Measurements from ENCODE around the gene RPS6KB2. TPM values are rescaled to one million over a fixed set of nuclear protein-coding genes. Genes with fewer than 3 reads are reported as not detected.

RPS6KB2 gene
- total RNA-seq, 2 experiments from 2014 or later = 53.4 to 57.2 TPM

DNA sequence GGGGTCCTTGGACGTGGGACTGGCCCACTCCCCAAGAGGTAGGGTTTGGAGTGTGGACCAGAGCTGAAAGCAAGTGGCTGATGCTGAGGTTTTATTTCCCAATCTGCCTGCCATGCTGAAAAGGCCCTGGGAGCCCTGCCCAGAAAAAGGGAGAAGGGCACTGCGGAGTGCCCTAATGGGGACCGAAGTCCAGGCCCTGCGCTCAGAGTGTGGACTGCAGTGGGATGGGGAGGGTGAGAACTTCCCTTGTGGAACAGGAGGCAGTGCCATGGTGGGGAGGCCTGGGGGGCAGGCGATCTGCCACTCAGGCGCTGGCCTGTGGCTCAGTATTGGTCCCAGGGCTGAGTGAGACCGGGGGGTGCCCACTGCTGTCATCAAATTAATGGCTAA, 19.9 kb downstream of the RPS6KB2 start:
- H3K9me3 Mint-ChIP-seq (ENCODE audit: low read depth) = no peaks in the 10 kb centered on the region
- ChIA-PET POLR2A (interaction anchor here (0.5 kb wide), 1 partner anchor 26 kb away, joined by 4 read pairs; no protein-coding TSS in a partner anchor), CTCF (interaction anchor here (1.2 to 1.4 kb wide), 2 partner anchors 9 to 10 kb away, joined by 4 read pairs; partner anchors contain the start of gene PTPRCAP)
- H3K36me3 Mint-ChIP-seq (ENCODE audit: low read depth) = no peaks in the 10 kb centered on the region
- no peak for DNase-seq
- no peaks in the 10 kb centered on the region for H3K27me3 Mint-ChIP-seq
- H3K27ac Mint-ChIP-seq = peak overlapping the region; percentile 19
- no peak overlapping the region for H3K4me3 Mint-ChIP-seq
- no peak for ATAC-seq
- peaks cover 54% of the 10 kb centered on the region for H3K4me1 Mint-ChIP-seq
- intact Hi-C loops (cut with DNase I, micrococcal nuclease) = no loop called here

GRCh38 chr11:67449116-67449844, 21.0 kb downstream of the RPS6KB2 start:
- intact Hi-C loops (cut with DNase I, micrococcal nuclease) = no loop called here
- DNase-seq (no peak), ATAC-seq (no peak)
- Mint-ChIP-seq H3K27me3 (no peaks in the 10 kb centered on the region), H3K4me1 (peaks cover 53% of the 10 kb centered on the region), H3K4me3 (no peak overlapping the region), H3K9me3 (ENCODE audit: low read depth) (no peaks in the 10 kb centered on the region), H3K27ac (no peak overlapping the region), H3K36me3 (ENCODE audit: low read depth) (no peaks in the 10 kb centered on the region)
- ChIA-PET POLR2A (interaction anchor here (1.4 kb wide), 1 partner anchor 12 kb away, joined by 5 read pairs; the partner anchor contains the start of gene PTPRCAP), CTCF (no interaction called here)

DNA sequence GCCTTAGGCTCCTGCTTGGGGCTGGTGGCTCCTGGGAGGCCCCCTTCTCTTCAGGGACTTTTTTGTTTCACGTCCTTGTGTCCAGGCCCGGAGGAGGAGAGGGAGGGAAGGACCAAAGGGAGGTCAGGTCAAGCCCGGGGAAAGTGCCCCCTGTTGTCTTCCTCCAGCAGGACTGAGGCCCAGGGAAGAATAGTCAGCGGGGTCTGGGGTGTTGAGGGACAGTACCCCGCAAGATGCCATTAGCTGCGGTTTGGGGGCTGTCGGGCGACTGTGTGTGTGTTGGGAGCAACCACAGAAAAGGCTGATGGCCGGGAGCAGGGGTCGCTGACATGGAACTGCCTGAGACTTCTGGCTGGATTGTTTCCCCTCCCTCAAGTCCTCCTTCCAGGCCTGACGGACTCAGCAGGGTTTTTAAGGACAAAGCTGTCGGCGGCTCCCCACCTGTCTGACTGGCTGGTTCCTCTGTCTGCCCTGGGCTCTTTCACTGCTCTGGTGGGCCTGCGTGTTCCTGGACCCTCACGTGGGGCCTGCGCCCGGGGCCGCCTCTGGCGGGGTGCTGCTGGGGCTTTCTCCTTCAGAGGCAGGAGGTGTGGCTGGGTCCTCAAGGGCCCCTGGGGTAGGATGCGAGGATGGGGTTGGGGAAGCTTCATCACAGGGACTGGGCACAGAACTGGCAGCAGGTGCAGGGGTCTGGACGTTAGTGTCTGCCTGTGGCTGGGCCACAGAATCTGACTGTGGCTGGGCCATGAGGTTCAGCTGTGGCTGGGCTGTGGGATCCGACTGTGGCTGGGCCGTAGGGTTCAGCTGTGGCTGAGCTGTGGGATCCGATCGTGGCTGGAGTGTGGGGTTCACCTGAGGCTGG, 22.7 kb downstream of the RPS6KB2 start:
- ChIA-PET POLR2A (interaction anchor here (1.1 to 1.4 kb wide), 2 partner anchors 14 to 44 kb away, joined by 3 to 5 read pairs; partner anchors contain the start of gene PTPRCAP), CTCF (interaction anchor here (0.6 to 1.2 kb wide), 3 partner anchors 100 to 1178 kb away, joined by 3 read pairs; no protein-coding TSS in a partner anchor)
- Mint-ChIP-seq H3K36me3 (ENCODE audit: low read depth) (no peaks in the 10 kb centered on the region), H3K4me1 (peaks cover 35% of the 10 kb centered on the region), H3K27ac (no peak overlapping the region), H3K4me3 (no peak overlapping the region), H3K27me3 (no peaks in the 10 kb centered on the region), H3K9me3 (ENCODE audit: low read depth) (no peaks in the 10 kb centered on the region)
- ATAC-seq = no peak
- intact Hi-C loops (cut with DNase I, micrococcal nuclease) = no loop called here
- no peak for DNase-seq

- POLR2A ChIA-PET = no interaction called here
- ATAC-seq = no peak
- intact Hi-C loops (cut with DNase I, micrococcal nuclease) = no loop called here
- Mint-ChIP-seq H3K4me3 (no peak overlapping the region), H3K27ac (no peak overlapping the region), H3K27me3 (no peaks in the 10 kb centered on the region), H3K4me1 (peaks cover 30% of the 10 kb centered on the region), H3K9me3 (ENCODE audit: low read depth) (no peaks in the 10 kb centered on the region), H3K36me3 (ENCODE audit: low read depth) (no peaks in the 10 kb centered on the region)
- DNase-seq = no peak
- CTCF ChIA-PET = interaction anchor here (1.2 kb wide), 1 partner anchor 100 kb away, joined by 3 read pairs; no protein-coding TSS in a partner anchor
Measured at GRCh38 chr11:67451658-67451976, 23.3 kb downstream of the RPS6KB2 start.

DNA sequence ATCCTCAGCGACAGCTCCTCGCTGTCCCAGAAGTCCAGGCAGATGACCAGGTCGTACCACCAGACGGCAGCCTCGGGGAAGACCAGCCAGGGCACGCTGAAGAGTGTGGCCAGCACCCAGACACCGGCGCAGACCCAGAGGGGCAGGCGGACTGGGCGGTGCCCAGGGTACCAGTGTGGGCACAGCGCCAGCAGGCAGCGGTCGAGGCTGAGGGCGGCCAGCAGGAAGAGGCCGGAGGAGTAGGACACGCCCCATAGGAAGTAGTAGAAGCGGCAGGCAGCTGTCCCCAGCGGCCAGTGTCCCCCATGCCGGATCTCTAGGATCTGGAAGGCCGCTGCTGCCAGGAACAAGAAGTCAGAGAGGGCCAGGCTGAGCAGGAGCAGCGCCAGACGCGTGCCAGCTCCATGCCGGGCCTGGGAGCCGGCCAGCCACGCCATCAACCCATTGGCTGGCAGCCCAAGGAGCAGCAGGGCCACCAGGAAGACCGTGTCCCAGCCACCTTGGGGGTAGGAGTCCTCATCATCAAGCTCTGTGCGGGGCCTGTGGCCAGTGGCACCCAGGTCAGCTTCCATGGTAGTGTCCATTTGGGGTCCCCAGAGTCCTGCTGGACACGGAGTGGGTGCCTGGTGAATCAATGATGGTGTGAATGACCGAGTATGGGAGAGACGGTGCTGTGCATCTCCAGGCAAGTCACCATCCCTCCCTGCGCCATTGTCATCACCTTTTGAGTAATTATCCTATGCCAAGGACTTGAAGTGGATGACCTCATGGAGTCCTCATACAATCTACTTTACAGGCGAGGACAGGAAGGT, 24.1 kb downstream of the RPS6KB2 start, which contains the start of gene GPR152:
GPR152 (minus strand) TSS at position 589 of the 812 bp plus-strand sequence; CDS start at position 584, 5 bp downstream.
- DNase-seq = no peak
- CTCF ChIA-PET = interaction anchor here (0.6 to 0.7 kb wide), 2 partner anchors 53 to 201 kb away, joined by 3 read pairs; partner anchors contain the start of gene PITPNM1
- intact Hi-C loops (cut with DNase I, micrococcal nuclease) = no loop called here
- Mint-ChIP-seq H3K4me3 (no peak within 1 kb of the TSS), H3K4me1 (peaks cover 22% of the 10 kb centered on the region), H3K27ac (no peak within 1 kb of the TSS), H3K9me3 (ENCODE audit: low read depth) (no peaks in the 10 kb centered on the region), H3K27me3 (no peaks in the 10 kb centered on the region), H3K36me3 (ENCODE audit: low read depth) (no peaks in the 10 kb centered on the region)
- no peak for ATAC-seq
- POLR2A ChIA-PET = interaction anchor here (0.7 kb wide), 1 partner anchor 212 kb away, joined by 4 read pairs; no protein-coding TSS in a partner anchor

GRCh38 chr11:67453816-67454732, 25.8 kb downstream of the RPS6KB2 start:
- Mint-ChIP-seq H3K36me3 (ENCODE audit: low read depth) (no peaks in the 10 kb centered on the region), H3K9me3 (ENCODE audit: low read depth) (no peaks in the 10 kb centered on the region), H3K27ac (no peak overlapping the region), H3K4me3 (no peak overlapping the region), H3K27me3 (no peaks in the 10 kb centered on the region), H3K4me1 (peaks cover 10% of the 10 kb centered on the region)
- ChIA-PET CTCF (no interaction called here), POLR2A (no interaction called here)
- ATAC-seq (no peak), DNase-seq (no peak)
- intact Hi-C loops (cut with DNase I, micrococcal nuclease) = no loop called here

- POLR2A ChIA-PET = no interaction called here
- Mint-ChIP-seq H3K4me3 (no peak within 1 kb of the TSS), H3K9me3 (ENCODE audit: low read depth) (no peaks in the 10 kb centered on the region), H3K27me3 (no peaks in the 10 kb centered on the region), H3K27ac (no peak within 1 kb of the TSS), H3K4me1 (peaks cover 7% of the 10 kb centered on the region), H3K36me3 (ENCODE audit: low read depth) (no peaks in the 10 kb centered on the region)
- ATAC-seq (no peak), DNase-seq (no peak)
- intact Hi-C loops (cut with DNase I, micrococcal nuclease) = no loop called here
- CTCF ChIA-PET = no interaction called here
Measured at GRCh38 chr11:67455054-67455453, 26.8 kb downstream of the RPS6KB2 start, which contains the start of gene CABP4. Gene CABP4, plus strand, starts transcription at chr11:67455354. Its CDS starts 70 bp downstream, at chr11:67455424.

GRCh38 chr11:67456068-67456705, 27.9 kb downstream of the RPS6KB2 start:
- Mint-ChIP-seq H3K36me3 (ENCODE audit: low read depth) (no peaks in the 10 kb centered on the region), H3K9me3 (ENCODE audit: low read depth) (no peaks in the 10 kb centered on the region), H3K27me3 (no peaks in the 10 kb centered on the region), H3K27ac (no peak overlapping the region), H3K4me1 (peaks cover 8% of the 10 kb centered on the region), H3K4me3 (no peak overlapping the region)
- ChIA-PET CTCF (interaction anchor here (0.9 kb wide), 1 partner anchor 111 kb away, joined by 5 read pairs; no protein-coding TSS in a partner anchor), POLR2A (no interaction called here)
- DNase-seq (no peak), ATAC-seq (no peak)
- intact Hi-C loops (cut with DNase I, micrococcal nuclease) = no loop called here

- Mint-ChIP-seq H3K4me1 (peaks cover 5% of the 10 kb centered on the region), H3K4me3 (no peak overlapping the region), H3K36me3 (ENCODE audit: low read depth) (no peaks in the 10 kb centered on the region), H3K9me3 (ENCODE audit: low read depth) (no peaks in the 10 kb centered on the region), H3K27me3 (no peaks in the 10 kb centered on the region), H3K27ac (no peak overlapping the region)
- ATAC-seq (no peak), DNase-seq (no peak)
- ChIA-PET POLR2A (no interaction called here), CTCF (interaction anchor here (0.6 kb wide), 1 partner anchor 880 kb away, joined by 3 read pairs; no protein-coding TSS in a partner anchor)
- intact Hi-C loops (cut with DNase I, micrococcal nuclease) = no loop called here
Measured at GRCh38 chr11:67457453-67457852, 29.2 kb downstream of the RPS6KB2 start.

DNA sequence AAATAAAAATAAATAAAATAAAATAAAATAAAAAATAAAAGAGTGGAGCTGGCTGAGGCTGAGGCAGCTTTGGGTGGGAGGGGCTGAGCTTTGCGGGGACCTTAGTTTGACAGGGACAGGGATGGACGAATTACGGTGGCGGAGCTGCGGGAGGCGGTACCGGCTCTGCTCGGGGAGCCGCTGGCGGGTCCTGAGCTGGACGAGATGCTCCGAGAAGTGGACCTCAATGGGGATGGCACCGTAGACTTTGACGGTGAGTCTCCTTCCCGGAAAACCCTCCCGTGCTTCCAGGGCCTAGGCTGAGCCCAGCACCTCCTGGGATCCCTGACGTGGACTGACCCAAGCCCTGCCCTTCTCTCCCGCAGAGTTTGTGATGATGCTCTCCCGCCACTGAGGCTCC, 30.0 kb downstream of the RPS6KB2 start:
- CTCF ChIA-PET = interaction anchor here (0.7 to 2.0 kb wide), 2 partner anchors 71 to 76 kb away, joined by 3 to 5 read pairs; no protein-coding TSS in a partner anchor
- POLR2A ChIA-PET = no interaction called here
- DNase-seq (no peak), ATAC-seq (no peak)
- H3K4me3 Mint-ChIP-seq = no peak overlapping the region
- intact Hi-C loops (cut with DNase I, micrococcal nuclease) = no loop called here
- H3K4me1 Mint-ChIP-seq = peaks cover 5% of the 10 kb centered on the region
- no peak overlapping the region for H3K27ac Mint-ChIP-seq
- no peaks in the 10 kb centered on the region for H3K27me3 Mint-ChIP-seq
- H3K36me3 Mint-ChIP-seq (ENCODE audit: low read depth) = no peaks in the 10 kb centered on the region
- no peaks in the 10 kb centered on the region for H3K9me3 Mint-ChIP-seq (ENCODE audit: low read depth)

Data from activated CD4-positive, alpha-beta T cell treated with anti-CD3 and anti-CD28 coated beads for 36 hours (primary cell).